Measurements from ENCODE around the gene BBOX1. TPM values are rescaled to one million over a fixed set of nuclear protein-coding genes. Genes with fewer than 3 reads are reported as not detected.

BBOX1 gene
- total and polyA plus RNA-seq, 3 experiments from 2014 or later, result not detected

DNA sequence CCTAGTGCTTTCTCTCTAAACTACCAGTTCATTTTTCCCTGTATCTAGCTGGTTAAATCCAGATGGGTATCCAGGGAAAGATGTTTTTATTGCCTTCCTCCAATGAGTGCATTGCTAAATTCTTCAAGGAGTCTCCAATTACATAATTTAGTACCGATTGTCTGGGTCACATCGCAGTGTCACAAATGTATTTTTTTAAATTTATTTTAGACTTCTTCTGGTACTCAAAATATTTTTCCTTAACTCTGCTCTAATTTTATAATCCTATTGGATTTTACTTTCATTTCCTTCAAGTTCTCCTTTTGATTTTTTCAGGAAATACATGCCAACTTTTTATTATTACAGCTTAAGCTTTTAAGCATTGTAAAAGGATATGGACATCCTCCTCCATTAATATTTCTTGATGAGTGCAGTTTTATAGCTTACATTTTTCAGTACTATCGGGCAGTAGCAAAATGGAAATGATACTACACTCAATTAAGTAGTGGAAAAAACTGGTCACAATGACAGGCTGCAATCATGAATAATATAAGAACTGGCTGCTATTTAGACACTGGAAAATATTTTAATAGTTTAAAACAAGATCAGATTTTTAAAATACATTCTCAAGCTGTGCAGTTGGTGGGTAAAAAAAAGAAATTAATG lies 20.3 kb downstream of the BBOX1 start:
- H3K4me1 Mint-ChIP-seq, result no peaks in the 10 kb centered on the region
- no peak overlapping the region for H3K27ac ChIP-seq (ENCODE audit: low read depth, low read length)
- no peak overlapping the region for H3K4me3 Mint-ChIP-seq
- no peak overlapping the region for H3K27ac Mint-ChIP-seq
- no peak for DNase-seq
- CTCF ChIA-PET, result no interaction called here
- no peaks in the 10 kb centered on the region for H3K27me3 ChIP-seq (ENCODE audit: insufficient read depth, low read length, poor library complexity, severe bottlenecking)
- H3K36me3 Mint-ChIP-seq, result no peaks in the 10 kb centered on the region
- H3K9me3 ChIP-seq (ENCODE audit: low read length), result no peaks in the 10 kb centered on the region
- POLR2A ChIA-PET, result no interaction called here
- no peak overlapping the region for H3K4me3 ChIP-seq (ENCODE audit: low read length)
- no peaks in the 10 kb centered on the region for H3K27me3 Mint-ChIP-seq
- peaks cover 0 to 14% (median 10%) of the 10 kb centered on the region in 5 donors for H3K9me3 Mint-ChIP-seq
- H3K36me3 ChIP-seq (ENCODE audit: insufficient read depth, low read length), result no peaks in the 10 kb centered on the region
- no peaks in the 10 kb centered on the region for H3K4me1 ChIP-seq (ENCODE audit: insufficient read depth, low read length)

DNA sequence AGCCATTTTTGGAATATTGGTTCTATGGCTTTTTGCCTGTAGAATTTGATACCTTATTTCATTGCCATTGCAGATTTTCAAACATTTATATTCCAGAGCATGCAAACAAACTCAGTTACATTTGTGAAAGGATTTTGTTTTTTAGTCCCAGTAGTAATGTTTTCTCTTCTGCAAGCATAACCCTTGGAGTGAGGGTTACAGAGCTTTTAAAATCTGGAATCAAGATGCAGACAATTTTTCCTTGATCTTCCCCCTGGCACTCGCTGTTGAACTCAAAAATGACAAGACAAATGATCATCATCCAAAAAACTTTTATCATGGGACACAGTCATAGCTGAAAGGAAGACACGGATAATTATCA lies 20.8 kb downstream of the BBOX1 start:
- no peaks in the 10 kb centered on the region for H3K36me3 ChIP-seq (ENCODE audit: insufficient read depth, low read length)
- H3K27ac ChIP-seq (ENCODE audit: low read depth, low read length), result no peak overlapping the region
- peaks cover 0 to 14% (median 10%) of the 10 kb centered on the region in 5 donors for H3K9me3 Mint-ChIP-seq
- ChIA-PET POLR2A (no interaction called here), CTCF (no interaction called here)
- no peak for DNase-seq
- no peaks in the 10 kb centered on the region for H3K4me1 ChIP-seq (ENCODE audit: insufficient read depth, low read length)
- no peak overlapping the region for H3K4me3 ChIP-seq (ENCODE audit: low read length)
- no peaks in the 10 kb centered on the region for H3K27me3 ChIP-seq (ENCODE audit: insufficient read depth, low read length, poor library complexity, severe bottlenecking)
- no peak overlapping the region for H3K4me3 Mint-ChIP-seq
- no peaks in the 10 kb centered on the region for H3K9me3 ChIP-seq (ENCODE audit: low read length)
- no peak overlapping the region for H3K27ac Mint-ChIP-seq
- H3K27me3 Mint-ChIP-seq, result no peaks in the 10 kb centered on the region
- no peaks in the 10 kb centered on the region for H3K4me1 Mint-ChIP-seq
- no peaks in the 10 kb centered on the region for H3K36me3 Mint-ChIP-seq

DNA sequence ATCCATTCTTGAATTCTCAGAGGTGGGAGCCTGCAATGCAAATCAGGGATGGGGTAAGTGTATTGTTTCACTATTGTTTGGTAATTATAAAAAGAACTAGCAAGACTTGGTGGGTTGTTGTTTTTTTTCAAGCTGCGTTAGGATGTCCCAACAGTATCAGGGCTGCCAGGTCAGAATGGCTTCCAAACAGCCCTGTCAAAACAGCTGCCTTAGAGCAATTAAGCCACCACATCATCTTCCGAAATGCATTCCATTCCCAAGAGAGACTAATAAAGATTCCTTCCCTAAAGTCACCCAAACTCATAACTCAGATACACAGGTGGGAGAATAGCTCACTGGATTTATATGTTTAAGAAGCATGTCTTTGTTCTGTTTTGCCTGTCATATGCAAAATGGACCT lies 23.5 kb downstream of the BBOX1 start:
- Histone ChIP-seq H3K4me3 (ENCODE audit: low read length) (no peak overlapping the region), H3K27me3 (ENCODE audit: insufficient read depth, low read length, poor library complexity, severe bottlenecking) (no peaks in the 10 kb centered on the region), H3K4me1 (ENCODE audit: insufficient read depth, low read length) (no peaks in the 10 kb centered on the region), H3K27ac (ENCODE audit: low read depth, low read length) (no peak overlapping the region), H3K9me3 (ENCODE audit: low read length) (no peaks in the 10 kb centered on the region), H3K36me3 (ENCODE audit: insufficient read depth, low read length) (no peaks in the 10 kb centered on the region)
- Mint-ChIP-seq H3K4me1 (no peaks in the 10 kb centered on the region), H3K36me3 (no peaks in the 10 kb centered on the region), H3K9me3 (peaks cover 2 to 15% (median 7%) of the 10 kb centered on the region in 5 donors), H3K4me3 (no peak overlapping the region), H3K27ac (no peak overlapping the region), H3K27me3 (no peaks in the 10 kb centered on the region)
- CTCF ChIA-PET, result no interaction called here
- POLR2A ChIA-PET, result no interaction called here
- no peak for DNase-seq

DNA sequence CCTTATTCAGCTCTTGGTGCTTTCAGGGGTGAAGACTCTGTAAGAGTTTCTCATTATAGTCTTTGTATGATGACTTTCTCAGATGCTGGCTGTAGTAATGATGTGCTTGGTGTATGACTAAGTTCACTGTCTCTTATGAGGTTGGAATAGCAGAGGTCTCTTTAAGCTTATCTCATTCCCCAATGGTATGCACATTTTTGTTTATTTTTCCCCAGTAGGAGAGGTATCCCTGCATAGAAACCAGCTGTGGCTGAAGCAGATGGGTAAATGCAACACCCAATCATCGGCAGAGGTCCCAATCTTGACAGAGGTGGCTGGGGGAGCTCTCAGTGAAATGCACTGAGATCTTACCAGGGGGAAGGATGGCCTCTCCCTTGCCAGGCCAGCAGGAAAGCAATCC lies 34.6 kb downstream of the BBOX1 start:
- H3K27ac ChIP-seq (ENCODE audit: low read depth, low read length), result no peak overlapping the region
- H3K27ac Mint-ChIP-seq, result no peak overlapping the region
- ChIA-PET CTCF (no interaction called here), POLR2A (no interaction called here)
- H3K4me3 ChIP-seq (ENCODE audit: low read length), result no peak overlapping the region
- no peaks in the 10 kb centered on the region for H3K27me3 Mint-ChIP-seq
- DNase-seq, result no peak
- H3K9me3 ChIP-seq (ENCODE audit: low read length), result no peaks in the 10 kb centered on the region
- H3K9me3 Mint-ChIP-seq, result peaks cover 3 to 20% (median 10%) of the 10 kb centered on the region in 5 donors
- no peaks in the 10 kb centered on the region for H3K27me3 ChIP-seq (ENCODE audit: insufficient read depth, low read length, poor library complexity, severe bottlenecking)
- no peak overlapping the region for H3K4me3 Mint-ChIP-seq
- no peaks in the 10 kb centered on the region for H3K4me1 Mint-ChIP-seq
- H3K4me1 ChIP-seq (ENCODE audit: insufficient read depth, low read length), result no peaks in the 10 kb centered on the region
- H3K36me3 Mint-ChIP-seq, result no peaks in the 10 kb centered on the region
- H3K36me3 ChIP-seq (ENCODE audit: insufficient read depth, low read length), result no peaks in the 10 kb centered on the region

GRCh38 chr11:27075655-27076054 lies 35.0 kb downstream of the BBOX1 start:
- no peaks in the 10 kb centered on the region for H3K9me3 ChIP-seq (ENCODE audit: low read length)
- ChIA-PET CTCF (no interaction called here), POLR2A (no interaction called here)
- no peak overlapping the region for H3K4me3 ChIP-seq (ENCODE audit: low read length)
- Mint-ChIP-seq H3K27me3 (no peaks in the 10 kb centered on the region), H3K4me3 (no peak overlapping the region), H3K36me3 (no peaks in the 10 kb centered on the region), H3K9me3 (peaks cover 3 to 15% (median 5%) of the 10 kb centered on the region in 5 donors), H3K27ac (no peak overlapping the region), H3K4me1 (no peaks in the 10 kb centered on the region)
- DNase-seq, result no peak
- no peaks in the 10 kb centered on the region for H3K36me3 ChIP-seq (ENCODE audit: insufficient read depth, low read length)
- H3K27me3 ChIP-seq (ENCODE audit: insufficient read depth, low read length, poor library complexity, severe bottlenecking), result no peaks in the 10 kb centered on the region
- no peaks in the 10 kb centered on the region for H3K4me1 ChIP-seq (ENCODE audit: insufficient read depth, low read length)
- H3K27ac ChIP-seq (ENCODE audit: low read depth, low read length), result no peak overlapping the region

DNA sequence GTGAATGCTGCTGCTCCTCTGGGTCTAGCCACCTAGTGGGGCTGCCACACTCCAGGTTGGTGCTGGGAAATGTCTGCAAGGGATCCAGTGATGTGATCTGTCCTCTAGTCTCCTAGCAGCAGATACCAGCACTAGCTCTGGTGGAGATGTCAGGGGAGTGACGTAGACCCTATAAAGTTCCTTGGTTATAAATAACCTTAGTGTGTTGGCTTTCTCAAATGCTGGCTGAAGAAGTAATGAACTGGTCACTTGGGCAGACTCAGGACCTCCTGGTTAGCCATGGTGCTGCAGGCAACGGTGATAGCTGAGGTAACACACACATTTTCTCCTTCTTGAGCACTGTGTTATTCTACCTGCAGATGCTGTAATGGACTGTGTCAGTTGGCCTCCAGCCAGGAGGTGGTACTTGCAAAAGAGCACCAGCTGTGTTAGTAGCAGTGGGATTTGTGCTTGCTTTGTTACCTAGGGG lies 35.5 kb downstream of the BBOX1 start:
- Histone ChIP-seq H3K27me3 (ENCODE audit: insufficient read depth, low read length, poor library complexity, severe bottlenecking) (no peaks in the 10 kb centered on the region), H3K36me3 (ENCODE audit: insufficient read depth, low read length) (no peaks in the 10 kb centered on the region), H3K9me3 (ENCODE audit: low read length) (no peaks in the 10 kb centered on the region), H3K4me1 (ENCODE audit: insufficient read depth, low read length) (no peaks in the 10 kb centered on the region), H3K27ac (ENCODE audit: low read depth, low read length) (no peak overlapping the region), H3K4me3 (ENCODE audit: low read length) (no peak overlapping the region)
- ChIA-PET POLR2A (no interaction called here), CTCF (no interaction called here)
- Mint-ChIP-seq H3K9me3 (peaks cover 3 to 13% (median 4%) of the 10 kb centered on the region in 5 donors), H3K4me1 (no peaks in the 10 kb centered on the region), H3K27ac (no peak overlapping the region), H3K4me3 (no peak overlapping the region), H3K36me3 (no peaks in the 10 kb centered on the region), H3K27me3 (no peaks in the 10 kb centered on the region)
- DNase-seq, result no peak

- H3K36me3 ChIP-seq (ENCODE audit: insufficient read depth, low read length), result no peaks in the 10 kb centered on the region
- CTCF ChIA-PET, result no interaction called here
Observed at GRCh38 chr11:27081056-27081455, 40.4 kb downstream of the BBOX1 start.

GRCh38 chr11:27083241-27083640 lies 42.6 kb downstream of the BBOX1 start:
- CTCF ChIA-PET, result no interaction called here
- H3K36me3 Mint-ChIP-seq, result no peaks in the 10 kb centered on the region

More at GRCh38 chr11:27081056-27081455, 40.4 kb downstream of the BBOX1 start:
- POLR2A ChIA-PET, result no interaction called here
- no peaks in the 10 kb centered on the region for H3K4me1 Mint-ChIP-seq
- H3K27ac Mint-ChIP-seq, result no peak overlapping the region
- no peak for DNase-seq
- no peak overlapping the region for H3K4me3 ChIP-seq (ENCODE audit: low read length)
- H3K27ac ChIP-seq (ENCODE audit: low read depth, low read length), result no peak overlapping the region
- no peaks in the 10 kb centered on the region for H3K27me3 ChIP-seq (ENCODE audit: insufficient read depth, low read length, poor library complexity, severe bottlenecking)
- H3K4me3 Mint-ChIP-seq, result no peak overlapping the region
- H3K9me3 ChIP-seq (ENCODE audit: low read length), result no peaks in the 10 kb centered on the region
- H3K36me3 Mint-ChIP-seq, result no peaks in the 10 kb centered on the region
- no peaks in the 10 kb centered on the region for H3K4me1 ChIP-seq (ENCODE audit: insufficient read depth, low read length)
- H3K27me3 Mint-ChIP-seq, result no peaks in the 10 kb centered on the region
- H3K9me3 Mint-ChIP-seq, result peaks cover 0 to 9% (median 3%) of the 10 kb centered on the region in 5 donors

More at GRCh38 chr11:27083241-27083640, 42.6 kb downstream of the BBOX1 start:
- Histone ChIP-seq H3K9me3 (ENCODE audit: low read length) (no peaks in the 10 kb centered on the region), H3K36me3 (ENCODE audit: insufficient read depth, low read length) (no peaks in the 10 kb centered on the region), H3K27me3 (ENCODE audit: insufficient read depth, low read length, poor library complexity, severe bottlenecking) (no peaks in the 10 kb centered on the region), H3K4me1 (ENCODE audit: insufficient read depth, low read length) (no peaks in the 10 kb centered on the region), H3K4me3 (ENCODE audit: low read length) (no peak overlapping the region), H3K27ac (ENCODE audit: low read depth, low read length) (no peak overlapping the region)
- POLR2A ChIA-PET, result no interaction called here
- Mint-ChIP-seq H3K4me1 (no peaks in the 10 kb centered on the region), H3K4me3 (no peak overlapping the region), H3K27ac (no peak overlapping the region), H3K27me3 (no peaks in the 10 kb centered on the region), H3K9me3 (peaks cover 0 to 9% (median 3%) of the 10 kb centered on the region in 5 donors)
- no peak for DNase-seq

Measured in CD8-positive, alpha-beta memory T cell (primary cell).